NT2/D1 (cell line): Measurements from ENCODE around the gene DCBLD1.

Experiments
- SUZ12 ChIP-seq: IDR thresholded peaks from 2 replicates; pipeline ENCODE4 v1.6.1; 2011; ENCODE audit not compliant: insufficient read length, insufficient read depth; ENCODE audit errors: extremely low read depth
- YY1 ChIP-seq: IDR thresholded peaks from 2 replicates; pipeline ENCODE4 v1.6.1; 2011; ENCODE audit not compliant: insufficient read length, insufficient read depth
- ZNF274 ChIP-seq: IDR thresholded peaks from 2 replicates; pipeline ENCODE4 v1.6.1; 2011; ENCODE audit warnings: mild to moderate bottlenecking, low read depth, low read length

- TF ChIP-seq ZNF274 (no peak), YY1 (no peak), SUZ12 (no peak)
Observed at GRCh38 chr6:117525607-117526006, 43.1 kb downstream of the DCBLD1 start.
